COLO829 (cell line): ENCODE results near the gene GABRB2.
"Not testable (repeated sequence)": the region's sequence is repeated elsewhere in the genome, so short reads cannot be mapped to it uniquely, and the experiment has no call there.

Experiments used
- DNase-seq: peaks from one replicate; pipeline ENCODE4 v3.0.0; 2012; ENCODE audit warnings: low spot score

The GABRB2 gene

GRCh38 chr5:161299053-161299452 is 247.5 kb downstream of the GABRB2 start:
- no peak for DNase-seq

GRCh38 chr5:161297388-161297787 is 249.1 kb downstream of the GABRB2 start:
- DNase-seq = not testable (repeated sequence)

GRCh38 chr5:161295721-161296250 is 250.7 kb downstream of the GABRB2 start:
- DNase-seq = no peak

GRCh38 chr5:161288071-161288470 is 258.5 kb downstream of the GABRB2 start:
- DNase-seq = no peak

GRCh38 chr5:161287436-161287835 is 259.1 kb downstream of the GABRB2 start:
- no peak for DNase-seq

GRCh38 chr5:161286066-161286655 is 260.4 kb downstream of the GABRB2 start:
- no peak for DNase-seq

GRCh38 chr5:161284445-161284844 is 262.1 kb downstream of the GABRB2 start:
- DNase-seq = no peak

GRCh38 chr5:161283296-161283695 is 263.2 kb downstream of the GABRB2 start:
- DNase-seq = no peak

GRCh38 chr5:161278739-161279660 is 267.5 kb downstream of the GABRB2 start:
- DNase-seq = no peak

GRCh38 chr5:161277011-161277410 is 269.5 kb downstream of the GABRB2 start:
- no peak for DNase-seq

GRCh38 chr5:161274951-161275350 is 271.6 kb downstream of the GABRB2 start:
- DNase-seq = no peak

GRCh38 chr5:161273410-161273809 is 273.1 kb downstream of the GABRB2 start:
- DNase-seq = no peak

- DNase-seq = no peak
Observed at GRCh38 chr5:161271816-161272215, 274.7 kb downstream of the GABRB2 start.

GRCh38 chr5:161269125-161269524 is 277.4 kb downstream of the GABRB2 start:
- no peak for DNase-seq

- DNase-seq = no peak
Observed at GRCh38 chr5:161266954-161267353, 279.6 kb downstream of the GABRB2 start.

GRCh38 chr5:161265006-161265405 is 281.5 kb downstream of the GABRB2 start:
- no peak for DNase-seq

GRCh38 chr5:161263191-161263590 is 283.3 kb downstream of the GABRB2 start:
- DNase-seq = peak; percentile 20

GRCh38 chr5:161261668-161262323 is 284.7 kb downstream of the GABRB2 start:
- DNase-seq = no peak

GRCh38 chr5:161258438-161258837 is 288.1 kb downstream of the GABRB2 start:
- DNase-seq = no peak

GRCh38 chr5:161256957-161257356 is 289.6 kb downstream of the GABRB2 start:
- no peak for DNase-seq

GRCh38 chr5:161252955-161253354 is 293.6 kb downstream of the GABRB2 start:
- DNase-seq = not testable (repeated sequence)

GRCh38 chr5:161246749-161247148 is 299.8 kb downstream of the GABRB2 start:
- no peak for DNase-seq

GRCh38 chr5:161245846-161246245 is 300.7 kb downstream of the GABRB2 start:
- DNase-seq = not testable (repeated sequence)
